SH-SY5Y (cell line): Measurements from ENCODE around the gene ADM2.

Experiments
- GATA2 ChIP-seq: IDR thresholded peaks from 2 replicates; pipeline ENCODE4 v1.6.1; 2011; ENCODE audit warnings: mild to moderate bottlenecking, low read depth, low read length
- GATA3 ChIP-seq: IDR thresholded peaks from 2 replicates; pipeline ENCODE4 v1.6.1; 2011; ENCODE audit warnings: low read depth, mild to moderate bottlenecking, low read length, moderate library complexity

ADM2 gene

GRCh38 chr22:50482107-50483074, 1.0 kb downstream of the ADM2 start:
- TF ChIP-seq GATA3 (no peak), GATA2 (no peak)

- TF ChIP-seq GATA2, result no peak
- no peak for TF ChIP-seq GATA3
Observed at GRCh38 chr22:50483106-50483505, 1.8 kb downstream of the ADM2 start.

- TF ChIP-seq GATA3 (no peak), GATA2 (no peak)
Observed at GRCh38 chr22:50483556-50483955, 2.2 kb downstream of the ADM2 start.

GRCh38 chr22:50483977-50484853, 2.9 kb downstream of the ADM2 start:
- TF ChIP-seq GATA2, result no peak
- no peak for TF ChIP-seq GATA3

GRCh38 chr22:50485221-50486131, 4.1 kb downstream of the ADM2 start:
- no peak for TF ChIP-seq GATA2
- no peak for TF ChIP-seq GATA3

- TF ChIP-seq GATA3, result no peak
- TF ChIP-seq GATA2, result no peak
Observed at GRCh38 chr22:50486561-50487289, 5.4 kb downstream of the ADM2 start, which contains the start of gene MIOX. MIOX (plus strand) TSS chr22:50486859; CDS start chr22:50486898, 39 bp downstream.

GRCh38 chr22:50487290-50488005, 6.1 kb downstream of the ADM2 start:
- TF ChIP-seq GATA2, result no peak
- no peak for TF ChIP-seq GATA3

GRCh38 chr22:50488006-50488677, 6.8 kb downstream of the ADM2 start:
- TF ChIP-seq GATA2 (no peak), GATA3 (no peak)

GRCh38 chr22:50488886-50489285, 7.5 kb downstream of the ADM2 start:
- TF ChIP-seq GATA3, result no peak
- TF ChIP-seq GATA2, result no peak

- TF ChIP-seq GATA3 (no peak), GATA2 (no peak)
Observed at GRCh38 chr22:50489363-50490243, 8.3 kb downstream of the ADM2 start.
